ENCODE data around the gene PHF21B. TPM values are rescaled to one million over a fixed set of nuclear protein-coding genes. Genes with fewer than 3 reads are reported as not detected.

PHF21B gene
- total RNA-seq, 1 donor from 2014 or later, result 6.7 TPM

- Histone ChIP-seq H3K9ac (no peak overlapping the region), H3K79me2 (ENCODE audit: low read depth) (peaks cover 100% of the 10 kb centered on the region), H3K4me1 (no peaks in the 10 kb centered on the region), H4K20me1 (ENCODE audit: low read depth) (peaks cover 83% of the 10 kb centered on the region), H3F3A (ENCODE audit: low read depth) (no peaks in the 10 kb centered on the region), H2AFZ (replicated peaks) (no peak overlapping the region), H3K4me2 (no peak overlapping the region), H3K9me3 (ENCODE audit: low read depth) (no peaks in the 10 kb centered on the region), H3K36me3 (no peaks in the 10 kb centered on the region), H3K27ac (no peak overlapping the region), H3K4me3 (no peak overlapping the region), H3K27me3 (no peaks in the 10 kb centered on the region)
- no peak overlapping the region for H3K27ac Mint-ChIP-seq
- H3K4me3 Mint-ChIP-seq, result no peak overlapping the region
- H3K27me3 Mint-ChIP-seq (ENCODE audit: insufficient read depth, low read depth), result peaks cover 7% of the 10 kb centered on the region
- DNase-seq (ENCODE audit: low spot score), result no peak
- no peak for TF ChIP-seq EZH2phosphoT487 (IDR thresholded peaks at IDR 0.05)
- no peak for TF ChIP-seq CTCF (IDR thresholded peaks at IDR 0.05)
- TF ChIP-seq EZH2 (IDR thresholded peaks at IDR 0.05), result no peak
- H3K4me1 Mint-ChIP-seq, result peaks cover 13% of the 10 kb centered on the region
- H3K36me3 Mint-ChIP-seq, result peaks cover 37% of the 10 kb centered on the region
- H3K9me3 Mint-ChIP-seq, result no peaks in the 10 kb centered on the region
Measured at GRCh38 chr22:44986926-44987325, 22.9 kb downstream of the PHF21B start.

- Histone ChIP-seq H3K27me3 (no peaks in the 10 kb centered on the region), H2AFZ (replicated peaks) (no peak overlapping the region), H3K4me1 (no peaks in the 10 kb centered on the region), H3K4me2 (no peak overlapping the region), H3K9me3 (ENCODE audit: low read depth) (no peaks in the 10 kb centered on the region), H3K36me3 (no peaks in the 10 kb centered on the region), H4K20me1 (ENCODE audit: low read depth) (peaks cover 83% of the 10 kb centered on the region), H3K27ac (no peak overlapping the region), H3F3A (ENCODE audit: low read depth) (no peaks in the 10 kb centered on the region), H3K79me2 (ENCODE audit: low read depth) (peaks cover 100% of the 10 kb centered on the region), H3K4me3 (no peak overlapping the region), H3K9ac (no peak overlapping the region)
- no peak overlapping the region for H3K4me3 Mint-ChIP-seq
- no peak for TF ChIP-seq EZH2 (IDR thresholded peaks at IDR 0.05)
- TF ChIP-seq CTCF (IDR thresholded peaks at IDR 0.05), result no peak
- TF ChIP-seq EZH2phosphoT487 (IDR thresholded peaks at IDR 0.05), result no peak
- peaks cover 32% of the 10 kb centered on the region for H3K36me3 Mint-ChIP-seq
- no peak overlapping the region for H3K27ac Mint-ChIP-seq
- peaks cover 7% of the 10 kb centered on the region for H3K27me3 Mint-ChIP-seq (ENCODE audit: insufficient read depth, low read depth)
- no peaks in the 10 kb centered on the region for H3K9me3 Mint-ChIP-seq
- H3K4me1 Mint-ChIP-seq, result peaks cover 15% of the 10 kb centered on the region
- no peak for DNase-seq (ENCODE audit: low spot score)
Measured at GRCh38 chr22:44985906-44986527, 23.8 kb downstream of the PHF21B start.

GRCh38 chr22:44983878-44984482, 25.8 kb downstream of the PHF21B start:
- Mint-ChIP-seq H3K4me3 (no peak overlapping the region), H3K27ac (no peak overlapping the region), H3K9me3 (no peaks in the 10 kb centered on the region), H3K4me1 (peaks cover 20% of the 10 kb centered on the region), H3K27me3 (ENCODE audit: insufficient read depth, low read depth) (peaks cover 2% of the 10 kb centered on the region), H3K36me3 (peaks cover 23% of the 10 kb centered on the region)
- H4K20me1 ChIP-seq (ENCODE audit: low read depth), result peaks cover 85% of the 10 kb centered on the region
- no peaks in the 10 kb centered on the region for H3K27me3 ChIP-seq
- H3F3A ChIP-seq (ENCODE audit: low read depth), result no peaks in the 10 kb centered on the region
- H3K9me3 ChIP-seq (ENCODE audit: low read depth), result no peaks in the 10 kb centered on the region
- no peak for DNase-seq (ENCODE audit: low spot score)
- H3K4me1 ChIP-seq, result no peaks in the 10 kb centered on the region
- H3K27ac ChIP-seq, result no peak overlapping the region
- no peak overlapping the region for H3K4me3 ChIP-seq
- H3K79me2 ChIP-seq (ENCODE audit: low read depth), result peaks cover 94% of the 10 kb centered on the region
- no peak overlapping the region for H3K9ac ChIP-seq
- H2AFZ ChIP-seq (replicated peaks), result no peak overlapping the region
- H3K4me2 ChIP-seq, result no peak overlapping the region
- no peaks in the 10 kb centered on the region for H3K36me3 ChIP-seq
- no peak for TF ChIP-seq EZH2phosphoT487 (IDR thresholded peaks at IDR 0.05)
- no peak for TF ChIP-seq EZH2 (IDR thresholded peaks at IDR 0.05)
- no peak for TF ChIP-seq CTCF (IDR thresholded peaks at IDR 0.05)

Data from neural progenitor cell (in vitro differentiated cells).